ENCODE results near the gene EXPH5.
A peak's percentile ranks its signal among the peaks of the same experiment; 100 is the strongest.
"Not testable (repeated sequence)": the region's sequence is repeated elsewhere in the genome, so short reads cannot be mapped to it uniquely, and the experiment has no call there.

The EXPH5 gene, protein sequence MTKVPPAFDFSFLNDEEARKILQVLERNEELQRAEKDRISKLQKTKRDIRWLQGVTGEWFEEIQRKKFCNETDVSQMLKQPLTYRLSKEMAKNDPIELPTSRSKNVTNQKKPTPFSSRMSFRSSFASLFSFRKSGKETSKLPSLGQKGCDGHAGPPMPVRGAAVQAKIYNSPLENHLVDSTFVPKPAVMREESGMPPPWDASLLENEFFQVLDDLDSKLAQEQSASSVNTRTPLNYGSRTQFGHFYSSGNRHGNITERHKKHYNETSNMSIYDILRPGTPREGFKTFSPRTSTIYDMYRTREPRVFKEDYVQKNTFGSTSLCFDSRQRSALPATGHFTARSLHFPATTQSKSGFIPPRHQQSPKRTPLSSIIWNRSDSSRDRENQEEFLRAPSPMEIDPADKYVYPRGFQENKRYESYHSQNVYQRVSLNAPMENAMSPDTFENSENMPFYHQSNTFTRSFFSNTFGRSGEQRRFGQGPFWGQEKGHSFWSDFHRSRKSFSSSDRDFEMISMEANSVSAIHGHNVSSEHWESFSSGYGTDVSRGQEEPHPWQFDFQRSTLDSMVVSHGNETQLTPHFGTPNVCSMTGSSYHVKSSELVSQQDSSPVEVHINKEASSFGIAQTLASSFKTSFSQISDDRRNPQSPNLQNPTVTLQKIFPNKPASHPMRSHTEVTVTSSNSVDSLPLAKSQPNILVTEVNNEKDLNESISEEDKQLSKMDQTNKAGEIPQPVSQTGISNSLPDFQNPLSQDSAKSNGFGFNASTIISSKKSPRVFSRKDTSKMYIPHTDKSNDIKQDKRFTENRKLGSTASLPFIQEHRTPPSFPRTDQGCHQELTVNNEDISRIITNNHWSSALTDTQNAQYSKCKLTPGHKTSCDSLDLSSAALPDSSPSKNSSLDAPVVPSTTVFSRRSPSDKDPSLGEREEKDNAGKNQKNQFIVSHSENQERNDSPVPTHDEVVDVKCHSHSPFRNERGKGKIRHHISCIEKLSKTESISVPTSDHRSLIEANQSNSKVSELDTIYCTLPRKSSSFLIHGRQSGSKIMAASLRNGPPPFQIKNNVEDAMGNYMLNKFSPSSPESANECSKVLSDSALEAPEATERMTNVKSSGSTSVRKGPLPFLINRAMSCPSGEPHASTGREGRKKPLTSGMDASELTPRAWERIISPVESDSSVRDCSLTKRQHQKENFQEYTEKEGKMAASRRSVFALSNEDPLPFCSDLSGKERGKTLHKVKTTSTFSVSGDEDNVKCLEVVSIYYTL (N-terminal part only)

DNA sequence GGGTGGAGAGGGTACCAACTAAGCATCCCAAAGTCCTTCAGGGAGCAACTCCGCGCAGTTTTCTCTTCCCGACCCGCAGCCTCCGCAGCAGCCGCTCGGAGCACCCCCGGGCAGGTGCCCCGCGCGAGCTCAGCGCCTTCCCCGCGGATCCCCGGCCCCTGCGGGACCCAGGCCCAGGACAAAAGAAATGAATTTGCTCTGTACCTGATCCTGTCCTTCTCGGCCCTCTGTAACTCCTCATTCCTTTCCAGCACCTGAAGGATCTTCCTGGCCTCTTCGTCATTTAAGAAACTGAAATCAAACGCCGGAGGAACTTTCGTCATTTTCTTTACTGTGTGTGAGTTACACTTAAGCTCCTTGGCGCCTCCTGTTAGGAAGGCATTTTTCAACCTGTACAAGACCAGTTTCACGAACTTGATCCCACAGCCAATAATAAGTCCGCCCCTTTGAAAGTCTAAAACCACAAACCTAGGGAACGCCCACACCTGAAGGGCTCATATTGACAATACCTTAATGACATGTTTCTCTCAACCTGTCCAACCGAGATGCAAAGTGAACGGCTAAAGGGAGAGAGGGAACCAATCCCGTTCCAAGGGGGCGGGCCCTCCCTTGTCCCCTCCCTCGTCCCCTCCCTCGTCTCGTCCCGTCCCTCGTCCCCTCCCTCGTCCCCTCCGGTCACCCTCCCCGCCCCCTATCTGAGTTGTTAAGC lies at the start of gene EXPH5:
Gene EXPH5, minus strand, starts transcription at position 555 of the 709 bp plus-strand sequence. Its CDS starts 232 bp downstream, at position 323.
- peak; percentile 73 for DNase-seq (ENCODE audit: low read depth)
- no peak for TF ChIP-seq CTCF (IDR thresholded peaks at IDR 0.05; ENCODE audit: low read depth, low read length, missing control alignments)

GRCh38 chr11:108641752-108642151 lies 48.2 kb upstream of the EXPH5 start:
- H3K4me3 ChIP-seq (ENCODE audit: low read depth, low read length); DNase-seq (ENCODE audit: low read depth): not testable (repeated sequence)

More for the DNA sequence above, at the start of gene EXPH5:
- H3K4me3 ChIP-seq (ENCODE audit: low read depth, low read length) = peak within 1 kb of the TSS; percentile 77

- no peak for DNase-seq (ENCODE audit: low read depth)
- H3K4me3 ChIP-seq (ENCODE audit: low read depth, low read length) = no peak overlapping the region
- no peak for TF ChIP-seq CTCF (IDR thresholded peaks at IDR 0.05; ENCODE audit: low read depth, low read length, missing control alignments)
These were observed 45.6 kb upstream of the EXPH5 start for GRCh38 chr11:108639146-108639545.

GRCh38 chr11:108636222-108636621 lies 42.7 kb upstream of the EXPH5 start:
- no peak for TF ChIP-seq CTCF (IDR thresholded peaks at IDR 0.05; ENCODE audit: low read depth, low read length, missing control alignments)
- H3K4me3 ChIP-seq (ENCODE audit: low read depth, low read length) = no peak overlapping the region
- DNase-seq (ENCODE audit: low read depth) = no peak

GRCh38 chr11:108635106-108635505 lies 41.5 kb upstream of the EXPH5 start:
- TF ChIP-seq CTCF (IDR thresholded peaks at IDR 0.05; ENCODE audit: low read depth, low read length, missing control alignments) = no peak
- H3K4me3 ChIP-seq (ENCODE audit: low read depth, low read length) = no peak overlapping the region
- DNase-seq (ENCODE audit: low read depth) = no peak

- no peak for TF ChIP-seq CTCF (IDR thresholded peaks at IDR 0.05; ENCODE audit: low read depth, low read length, missing control alignments)
- DNase-seq (ENCODE audit: low read depth) = no peak
- H3K4me3 ChIP-seq (ENCODE audit: low read depth, low read length) = no peak overlapping the region
These were observed 38.6 kb upstream of the EXPH5 start for GRCh38 chr11:108632041-108632704.
